ENCODE measurements around the gene AKAIN1. TPM values are rescaled to one million over a fixed set of nuclear protein-coding genes. Genes with fewer than 3 reads are reported as not detected.

AKAIN1 gene
- polyA plus RNA-seq, 2 of the 4 experiments (the other 2 are of a cell fraction): not detected

- TF ChIP-seq BCL3 (IDR thresholded peaks at IDR 0.05): no peak
- TF ChIP-seq ZNF302 (CRISPR knock-in tag; IDR thresholded peaks at IDR 0.05): no peak
Observed at GRCh38 chr18:5173646-5174045, 23.4 kb downstream of the AKAIN1 start (continued).

- Histone ChIP-seq H3K9me3 (no peaks in the 10 kb centered on the region), H3K4me3 (no peak overlapping the region), H3K4me1 (no peaks in the 10 kb centered on the region), H3K4me2 (no peak overlapping the region), H3K27ac (no peak overlapping the region)
- WGBS (ENCODE audit: missing lambda C conversion rate): 45% methylated on average over 2 of the region's 2 CpGs
- TF ChIP-seq PBX3 (IDR thresholded peaks at IDR 0.05) (no peak), CBX2 (IDR thresholded peaks at IDR 0.05; ENCODE audit: borderline replicate concordance, low read depth) (no peak), CBX8 (IDR thresholded peaks at IDR 0.05) (no peak), CTCF (IDR thresholded peaks at IDR 0.05) (no peak), USF2 (IDR thresholded peaks at IDR 0.05) (no peak), RFX5 (IDR thresholded peaks at IDR 0.05) (no peak), ATOH8 (CRISPR knock-in tag; IDR thresholded peaks at IDR 0.05; ENCODE audit: low read depth) (no peak), FOSL2 (IDR thresholded peaks at IDR 0.05) (no peak), FOSL2 (CRISPR knock-in tag; IDR thresholded peaks at IDR 0.05) (no peak), BCL3 (IDR thresholded peaks at IDR 0.05) (no peak), FOSB (CRISPR knock-in tag; IDR thresholded peaks at IDR 0.05) (no peak), EHF (CRISPR knock-in tag; IDR thresholded peaks at IDR 0.05) (no peak), ZSCAN20 (CRISPR knock-in tag; IDR thresholded peaks at IDR 0.05) (no peak), PHF8 (IDR thresholded peaks at IDR 0.05; ENCODE audit: borderline replicate concordance, low read depth) (no peak), RAD21 (conservative IDR thresholded peaks at IDR 0.05 in 1 of 2, IDR thresholded peaks at IDR 0.05 in 1 of 2) (no peak), KDM1A (IDR thresholded peaks at IDR 0.05; ENCODE audit: low read depth) (no peak), POLR2AphosphoS2 (conservative IDR thresholded peaks at IDR 0.05; ENCODE audit: low read length) (no peak), SREBF2 (IDR thresholded peaks at IDR 0.05) (no peak), MYC (IDR thresholded peaks at IDR 0.05; ENCODE audit: borderline replicate concordance, low read length) (no peak), CEBPB (IDR thresholded peaks at IDR 0.05) (no peak)
- FAIRE-seq (no peak), DNase-seq (ENCODE audit: low read depth in 1 of 2, low spot score in 1 of 2) (no peak), ATAC-seq (no peak)
- CTCF ChIA-PET: no interaction called here
- POLR2A ChIA-PET: no interaction called here
Observed at GRCh38 chr18:5173236-5173635, 23.8 kb downstream of the AKAIN1 start.
